ENCODE data around the gene DLGAP3. TPM values are rescaled to one million over a fixed set of nuclear protein-coding genes. Genes with fewer than 3 reads are reported as not detected.
"Not testable (repeated sequence)": the region's sequence is repeated elsewhere in the genome, so short reads cannot be mapped to it uniquely, and the experiment has no call there.

Gene DLGAP3
- polyA plus RNA-seq, 1 donor (not counting 4 experiments of a cell fraction or from before 2014, with no cell fraction given): not detected

DNA sequence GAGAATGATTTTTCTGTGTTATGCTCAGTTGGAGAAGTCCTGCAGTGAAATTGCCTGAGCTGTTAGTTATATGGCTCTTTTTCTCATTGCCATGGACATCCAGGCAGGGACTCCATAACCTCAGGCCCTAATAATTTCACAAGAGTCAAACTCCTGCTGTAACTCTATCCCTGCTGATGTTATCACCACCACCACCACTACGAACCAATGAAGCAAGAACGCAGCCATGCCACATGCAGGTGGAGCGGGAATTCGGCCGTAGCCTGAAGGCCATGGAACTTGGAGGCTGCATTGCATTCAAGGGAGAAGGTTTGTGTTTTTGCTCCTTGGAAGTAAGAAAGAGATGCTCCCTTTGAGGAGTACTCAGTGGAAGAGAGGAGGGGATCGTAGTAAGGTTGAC lies 16.8 kb upstream of the DLGAP3 start:
- no peak for FAIRE-seq
- Histone ChIP-seq H3K9me1 (ENCODE audit: control insufficient read depth, extremely low read depth, insufficient read depth, low read length) (no peaks in the 10 kb centered on the region), H3K9ac (ENCODE audit: control insufficient read depth, extremely low read depth, insufficient read depth, low read length) (no peak overlapping the region), H3K27ac (ENCODE audit: control insufficient read depth, insufficient read depth, low read length) (no peak overlapping the region), H3K27me3 (ENCODE audit: control insufficient read depth, extremely low read depth, insufficient read depth, low read length) (no peaks in the 10 kb centered on the region), H3K4me2 (ENCODE audit: control insufficient read depth, extremely low read depth, insufficient read depth, low read depth, low read length) (no peak overlapping the region), H2AFZ (ENCODE audit: control insufficient read depth, low read length) (no peak overlapping the region), H4K20me1 (ENCODE audit: control insufficient read depth, extremely low read depth, insufficient read depth, low read length) (no peaks in the 10 kb centered on the region), H3K36me3 (ENCODE audit: control insufficient read depth in 2 of 2, extremely low read depth in 1 of 2, insufficient read depth in 2 of 2, low read length in 2 of 2) (no peaks in the 10 kb centered on the region), H3K9me3 (ENCODE audit: control insufficient read depth, low read depth, low read length) (no peaks in the 10 kb centered on the region), H3K4me1 (ENCODE audit: control insufficient read depth, extremely low read depth, insufficient read depth, low read length) (no peaks in the 10 kb centered on the region), H3K79me2 (ENCODE audit: control insufficient read depth, insufficient read depth, low read length) (no peaks in the 10 kb centered on the region), H3K4me3 (ENCODE audit: control insufficient read depth in 2 of 3, extremely low read depth in 1 of 3, insufficient read depth in 2 of 3, low read depth in 1 of 3, low read length in 3 of 3) (no peak overlapping the region)
- DNase-seq (ENCODE audit: low read depth, low spot score): no peak
- dilution Hi-C loops (cut with MboI; ENCODE audit: extremely low pct_ligation_motif_present, low sequenced_read_pairs): no loop called here
- TF ChIP-seq EZH2 (IDR thresholded peaks at IDR 0.05; ENCODE audit: low read length): no peak
- TF ChIP-seq, protein P1, sequence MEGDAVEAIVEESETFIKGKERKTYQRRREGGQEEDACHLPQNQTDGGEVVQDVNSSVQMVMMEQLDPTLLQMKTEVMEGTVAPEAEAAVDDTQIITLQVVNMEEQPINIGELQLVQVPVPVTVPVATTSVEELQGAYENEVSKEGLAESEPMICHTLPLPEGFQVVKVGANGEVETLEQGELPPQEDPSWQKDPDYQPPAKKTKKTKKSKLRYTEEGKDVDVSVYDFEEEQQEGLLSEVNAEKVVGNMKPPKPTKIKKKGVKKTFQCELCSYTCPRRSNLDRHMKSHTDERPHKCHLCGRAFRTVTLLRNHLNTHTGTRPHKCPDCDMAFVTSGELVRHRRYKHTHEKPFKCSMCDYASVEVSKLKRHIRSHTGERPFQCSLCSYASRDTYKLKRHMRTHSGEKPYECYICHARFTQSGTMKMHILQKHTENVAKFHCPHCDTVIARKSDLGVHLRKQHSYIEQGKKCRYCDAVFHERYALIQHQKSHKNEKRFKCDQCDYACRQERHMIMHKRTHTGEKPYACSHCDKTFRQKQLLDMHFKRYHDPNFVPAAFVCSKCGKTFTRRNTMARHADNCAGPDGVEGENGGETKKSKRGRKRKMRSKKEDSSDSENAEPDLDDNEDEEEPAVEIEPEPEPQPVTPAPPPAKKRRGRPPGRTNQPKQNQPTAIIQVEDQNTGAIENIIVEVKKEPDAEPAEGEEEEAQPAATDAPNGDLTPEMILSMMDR (optimal IDR thresholded peaks at IDR 0.05 in 1 of 3, IDR thresholded peaks at IDR 0.05 in 1 of 3, conservative IDR thresholded peaks at IDR 0.05 in 1 of 3; ENCODE audit: extremely low read depth in 1 of 3, insufficient read depth in 2 of 3, low read length in 3 of 3): no peak

DNA sequence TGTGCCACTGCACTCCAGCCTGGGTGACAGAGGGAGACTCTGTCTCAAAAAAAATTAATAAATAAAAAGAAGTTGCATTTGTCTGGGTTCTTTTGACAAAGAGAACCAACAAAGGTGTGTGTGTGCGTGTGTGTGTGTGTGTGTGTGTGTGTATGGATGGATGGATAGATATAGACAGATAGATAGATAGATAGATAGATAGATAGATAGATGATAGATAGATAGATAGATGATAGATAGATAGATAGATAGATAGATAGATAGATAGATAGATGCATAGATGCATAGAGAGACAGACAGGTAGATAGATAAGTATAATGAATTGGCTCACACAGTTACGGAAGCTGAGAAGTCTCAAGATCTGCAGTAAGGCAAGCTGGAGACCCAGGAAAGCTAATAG lies 12.3 kb upstream of the DLGAP3 start:
- FAIRE-seq; DNase-seq (ENCODE audit: low read depth, low spot score); H2AFZ ChIP-seq (ENCODE audit: control insufficient read depth, low read length); H3K9me3 ChIP-seq (ENCODE audit: control insufficient read depth, low read depth, low read length); H3K36me3 ChIP-seq (ENCODE audit: control insufficient read depth in 2 of 2, extremely low read depth in 1 of 2, insufficient read depth in 2 of 2, low read length in 2 of 2); H3K27ac ChIP-seq (ENCODE audit: control insufficient read depth, insufficient read depth, low read length); H3K4me1 ChIP-seq (ENCODE audit: control insufficient read depth, extremely low read depth, insufficient read depth, low read length); H3K9ac ChIP-seq (ENCODE audit: control insufficient read depth, extremely low read depth, insufficient read depth, low read length); dilution Hi-C loops (cut with MboI; ENCODE audit: extremely low pct_ligation_motif_present, low sequenced_read_pairs); H3K9me1 ChIP-seq (ENCODE audit: control insufficient read depth, extremely low read depth, insufficient read depth, low read length); H3K27me3 ChIP-seq (ENCODE audit: control insufficient read depth, extremely low read depth, insufficient read depth, low read length); H3K4me3 ChIP-seq (ENCODE audit: control insufficient read depth in 2 of 3, extremely low read depth in 1 of 3, insufficient read depth in 2 of 3, low read depth in 1 of 3, low read length in 3 of 3); H4K20me1 ChIP-seq (ENCODE audit: control insufficient read depth, extremely low read depth, insufficient read depth, low read length); H3K4me2 ChIP-seq (ENCODE audit: control insufficient read depth, extremely low read depth, insufficient read depth, low read depth, low read length); H3K79me2 ChIP-seq (ENCODE audit: control insufficient read depth, insufficient read depth, low read length): not testable (repeated sequence)

DNA sequence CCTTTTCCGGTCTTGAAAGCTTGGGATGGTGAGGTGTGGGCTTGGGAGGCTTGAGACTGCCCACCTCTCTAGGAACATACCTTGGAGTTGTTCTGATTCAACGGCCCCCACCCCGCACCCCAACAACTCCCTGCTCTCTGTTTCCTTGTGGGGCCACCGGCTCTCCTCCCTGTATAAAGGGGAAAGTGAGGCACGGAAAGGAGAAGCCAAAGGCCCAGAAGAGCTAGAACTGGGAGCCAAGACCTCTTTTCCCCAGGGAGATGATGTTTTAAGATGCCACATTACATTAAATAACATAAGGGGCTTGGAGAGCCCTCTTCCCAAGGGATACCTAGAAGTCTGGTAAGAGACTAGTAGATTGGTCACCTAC lies 1.2 kb upstream of the DLGAP3 start:
- Histone ChIP-seq H3K9me3 (ENCODE audit: control insufficient read depth, low read depth, low read length) (no peaks in the 10 kb centered on the region), H3K9me1 (ENCODE audit: control insufficient read depth, extremely low read depth, insufficient read depth, low read length) (no peaks in the 10 kb centered on the region), H3K36me3 (ENCODE audit: control insufficient read depth in 2 of 2, extremely low read depth in 1 of 2, insufficient read depth in 2 of 2, low read length in 2 of 2) (no peaks in the 10 kb centered on the region), H2AFZ (ENCODE audit: control insufficient read depth, low read length) (no peak overlapping the region), H3K9ac (ENCODE audit: control insufficient read depth, extremely low read depth, insufficient read depth, low read length) (no peak overlapping the region), H3K4me3 (ENCODE audit: control insufficient read depth in 2 of 3, extremely low read depth in 1 of 3, insufficient read depth in 2 of 3, low read depth in 1 of 3, low read length in 3 of 3) (no peak overlapping the region), H3K27ac (ENCODE audit: control insufficient read depth, insufficient read depth, low read length) (no peak overlapping the region), H3K79me2 (ENCODE audit: control insufficient read depth, insufficient read depth, low read length) (no peaks in the 10 kb centered on the region), H3K27me3 (ENCODE audit: control insufficient read depth, extremely low read depth, insufficient read depth, low read length) (peaks cover 56% of the 10 kb centered on the region), H4K20me1 (ENCODE audit: control insufficient read depth, extremely low read depth, insufficient read depth, low read length) (no peaks in the 10 kb centered on the region), H3K4me2 (ENCODE audit: control insufficient read depth, extremely low read depth, insufficient read depth, low read depth, low read length) (no peak overlapping the region), H3K4me1 (ENCODE audit: control insufficient read depth, extremely low read depth, insufficient read depth, low read length) (no peaks in the 10 kb centered on the region)
- TF ChIP-seq EZH2 (IDR thresholded peaks at IDR 0.05; ENCODE audit: low read length): no peak
- TF ChIP-seq, protein P1 (optimal IDR thresholded peaks at IDR 0.05 in 1 of 3, IDR thresholded peaks at IDR 0.05 in 1 of 3, conservative IDR thresholded peaks at IDR 0.05 in 1 of 3; ENCODE audit: extremely low read depth in 1 of 3, insufficient read depth in 2 of 3, low read length in 3 of 3): no peak
- no peak for FAIRE-seq
- no peak for DNase-seq (ENCODE audit: low read depth, low spot score)
- dilution Hi-C loops (cut with MboI; ENCODE audit: extremely low pct_ligation_motif_present, low sequenced_read_pairs): no loop called here

All from keratinocyte (primary cell).